OCI-LY7 (cell line): ENCODE data around the gene DMGDH. TPM values are rescaled to one million over a fixed set of nuclear protein-coding genes. Genes with fewer than 3 reads are reported as not detected.
A peak's percentile ranks its signal among the peaks of the same experiment; 100 is the strongest.

Source experiments
- BruUV-seq: library from RNA; stranded (reverse); fragments of 400-500 nt; replicated peaks from 2 replicates; lab custom pipeline; 2021; lab: Mats Ljungman, UMichigan
- CTCF ChIA-PET: fragments of 300-600 bp; sonication (Branson Sonifier 250); formaldehyde crosslinking; loops from one replicate; lab custom pipeline; 2022; ENCODE audit warnings: antibody characterized with exemption; ENCODE audit not compliant: unreplicated experiment; lab: Charles Lee
- POLR2A ChIA-PET: fragments of 300-600 bp; sonication (Branson Sonifier 250); formaldehyde crosslinking; loops from one replicate; lab custom pipeline; 2022; ENCODE audit warnings: antibody characterized with exemption; lab: Charles Lee
- DNase-seq: peaks from one replicate; pipeline ENCODE4 v3.0.0-alpha.2; 2015; ENCODE audit warnings: low spot score
- H2AFZ ChIP-seq: fragments of 200-600 bp; sonication (generic), shearing (Covaris generic); 2 replicates; pipeline ENCODE4 v1.6.1; 2014; ENCODE audit warnings: mild to moderate bottlenecking, antibody characterized with exemption, low read length, moderate library complexity
- H3K27ac ChIP-seq: fragments of 200-600 bp; sonication (generic); 2 replicates; pipeline ENCODE4 v1.5.1; 2014; ENCODE audit warnings: mixed run types, low read depth, mild to moderate bottlenecking, moderate library complexity, low read length, inconsistent platforms; ENCODE audit not compliant: poor library complexity, severe bottlenecking
- H3K36me3 ChIP-seq: fragments of 200-600 bp; sonication (generic); 2 replicates; pipeline ENCODE4 v1.6.1; 2014; ENCODE audit warnings: mild to moderate bottlenecking, antibody characterized with exemption, low read length, moderate library complexity, mixed read lengths; ENCODE audit not compliant: insufficient read depth
- H3K4me1 ChIP-seq: fragments of 200-600 bp; sonication (generic); 2 replicates; pipeline ENCODE4 v1.5.1; 2014; ENCODE audit warnings: mild to moderate bottlenecking, low read length; ENCODE audit not compliant: insufficient read depth, poor library complexity, severe bottlenecking
- H3K4me2 ChIP-seq: fragments of 200-600 bp; sonication (generic); 2 replicates; pipeline ENCODE4 v1.6.1; 2014; ENCODE audit warnings: mild to moderate bottlenecking, low read length
- H3K4me3 ChIP-seq: fragments of 200-600 bp; sonication (generic); 2 replicates; pipeline ENCODE4 v1.5.1; 2014; ENCODE audit warnings: mild to moderate bottlenecking, low read depth, low read length; ENCODE audit not compliant: poor library complexity, severe bottlenecking
- H3K79me2 ChIP-seq: fragments of 200-600 bp; sonication (generic); 2 replicates; pipeline ENCODE4 v1.6.1; 2016; ENCODE audit warnings: low read depth, mild to moderate bottlenecking, low read length, moderate library complexity, mixed read lengths; ENCODE audit not compliant: insufficient read depth
- H3K9me2 ChIP-seq: fragments of 200-600 bp; sonication (generic); 2 replicates; pipeline ENCODE4 v1.6.1; 2016; ENCODE audit warnings: mild to moderate bottlenecking, low read length, mixed read lengths; ENCODE audit not compliant: insufficient read depth
- H3K9me3 ChIP-seq: fragments of 200-600 bp; sonication (generic); 2 replicates; pipeline ENCODE4 v1.6.1; 2014; ENCODE audit warnings: mild to moderate bottlenecking, mixed run types, low read length, mixed read lengths
- H4K20me1 ChIP-seq: fragments of 200-600 bp; sonication (generic); 2 replicates; pipeline ENCODE4 v1.6.1; 2014; ENCODE audit warnings: mild to moderate bottlenecking, antibody characterized with exemption, low read length, moderate library complexity, mixed read lengths; ENCODE audit not compliant: insufficient read depth
- CTCF ChIP-seq: fragments of 200-600 bp; sonication (generic); conservative IDR thresholded peaks from 2 replicates; pipeline ENCODE4 v1.5.1; 2014; ENCODE audit warnings: mild to moderate bottlenecking, antibody characterized with exemption, low read length, moderate library complexity, mixed read lengths
- EZH2phosphoT487 ChIP-seq: fragments of 200-600 bp; sonication (generic); IDR thresholded peaks from 2 replicates; pipeline ENCODE4 v1.6.1; 2018; ENCODE audit warnings: low read depth, borderline replicate concordance, mild to moderate bottlenecking, mixed run types, antibody characterized with exemption, low read length, moderate library complexity, mixed read lengths
- intact Hi-C: fragments of 100-400 bp; cut with micrococcal nuclease; formaldehyde crosslinking; loops from one replicate; pipeline ENCODE4 v1.10.0; 2022; ENCODE audit not compliant: unreplicated experiment
- total RNA-seq, 2 experiments: library from RNA; depleted of rRNA in 1 of 2; stranded (reverse); fragments of >200 nt in 1 of 2; shearing (Covaris generic) in 1 of 2; gene quantifications; 2 replicates each; pipeline ENCODE4 v1.2.3, GENCODE V29; 2014 to 2022

The DMGDH gene
- total RNA-seq, 2 experiments from 2014 or later = 1.5 TPM; not detected in 1

DNA sequence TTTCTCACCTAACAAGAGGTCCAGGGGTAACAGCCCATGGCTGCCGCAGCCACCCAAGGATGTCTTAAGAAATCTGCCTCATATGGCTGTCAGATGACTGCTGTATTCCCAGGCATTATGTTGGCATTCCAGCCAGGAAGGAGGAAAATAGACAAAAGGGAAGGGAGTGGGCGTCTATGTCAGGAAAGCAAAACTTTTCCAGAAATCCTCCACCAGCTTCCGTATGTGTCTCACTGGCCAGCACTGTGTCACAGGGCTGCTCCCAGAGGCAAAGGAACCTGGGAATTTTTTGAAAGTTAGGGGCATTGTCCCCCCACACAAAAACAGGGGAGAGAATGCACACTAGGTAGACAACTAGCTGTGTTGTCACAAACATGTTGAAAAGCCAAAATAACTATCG is 7.3 kb upstream of the DMGDH start:
- TF ChIP-seq CTCF (no peak), EZH2phosphoT487 (no peak)
- Histone ChIP-seq H3K9me3 (no peaks in the 10 kb centered on the region), H3K4me1 (no peaks in the 10 kb centered on the region), H3K36me3 (no peaks in the 10 kb centered on the region), H4K20me1 (no peaks in the 10 kb centered on the region), H3K4me3 (no peak overlapping the region), H2AFZ (no peak overlapping the region), H3K4me2 (no peak overlapping the region), H3K27ac (no peak overlapping the region), H3K79me2 (no peaks in the 10 kb centered on the region), H3K9me2 (no peaks in the 10 kb centered on the region)
- ChIA-PET POLR2A (interaction anchor here (0.6 to 1.3 kb wide), 4 partner anchors 10 to 1206 kb away, joined by 3 to 8 read pairs (median 3); no protein-coding TSS in a partner anchor), CTCF (no interaction called here)
- BruUV-seq = no TSS peak
- intact Hi-C loops = no loop called here
- DNase-seq = no peak

DNA sequence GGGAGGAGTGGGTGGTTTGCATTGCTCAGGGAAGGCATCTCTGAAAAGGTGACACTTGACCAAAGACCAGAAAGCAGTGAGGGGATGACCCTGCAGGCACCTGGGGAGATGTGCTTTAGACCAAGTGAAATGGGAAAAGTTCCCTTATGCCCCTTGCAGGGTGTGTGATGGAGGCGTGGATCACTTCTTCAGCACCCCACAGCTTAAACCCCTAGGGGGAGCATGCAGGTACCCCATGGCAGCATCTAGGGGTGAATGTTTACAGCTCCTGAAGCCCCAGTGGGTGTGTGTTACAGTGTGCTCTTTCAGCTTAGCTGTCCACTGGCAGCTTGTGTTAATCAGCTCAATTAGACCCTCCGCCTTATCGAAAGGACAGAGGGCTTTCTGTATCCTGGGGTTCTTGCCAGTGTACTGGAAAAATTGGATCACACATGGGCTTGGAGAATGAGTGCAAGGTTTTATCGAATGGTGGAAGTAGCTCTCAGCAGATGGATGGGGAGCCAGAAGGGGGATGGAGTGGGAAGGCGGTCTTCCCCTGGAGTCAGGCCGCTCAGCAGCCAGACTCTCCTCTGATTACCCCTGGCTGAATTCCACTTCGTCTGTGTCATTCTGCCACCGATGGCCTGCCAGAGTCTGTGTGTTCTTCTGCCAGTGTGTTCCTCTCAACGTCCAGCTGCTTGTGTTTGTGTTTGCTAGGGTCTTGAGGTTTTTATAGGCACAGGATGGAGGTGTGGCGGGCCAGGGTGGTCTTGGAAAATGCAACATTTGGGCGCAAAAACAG is 6.4 kb upstream of the DMGDH start:
- H3K36me3 ChIP-seq = no peaks in the 10 kb centered on the region
- H3K4me3 ChIP-seq = no peak overlapping the region
- CTCF ChIA-PET = no interaction called here
- H4K20me1 ChIP-seq = no peaks in the 10 kb centered on the region
- no peaks in the 10 kb centered on the region for H3K79me2 ChIP-seq
- no peaks in the 10 kb centered on the region for H3K9me3 ChIP-seq
- TF ChIP-seq CTCF (0 out of 2 replicates have a peak, but pooled peaks have one; percentile 10), EZH2phosphoT487 (no peak)
- H3K9me2 ChIP-seq = no peaks in the 10 kb centered on the region
- intact Hi-C loops = no loop called here
- H3K4me1 ChIP-seq = no peaks in the 10 kb centered on the region
- no TSS peak for BruUV-seq
- H3K4me2 ChIP-seq = no peak overlapping the region
- H3K27ac ChIP-seq = no peak overlapping the region
- DNase-seq = no peak
- POLR2A ChIA-PET = interaction anchor here (0.9 kb wide), 1 partner anchor 92 kb away, joined by 3 read pairs; no protein-coding TSS in a partner anchor
- H2AFZ ChIP-seq = no peak overlapping the region

GRCh38 chr5:79074641-79075040 is 5.2 kb upstream of the DMGDH start:
- Histone ChIP-seq H3K4me3 (no peak overlapping the region), H3K4me1 (no peaks in the 10 kb centered on the region), H3K27ac (no peak overlapping the region), H3K4me2 (no peak overlapping the region), H3K9me3 (no peaks in the 10 kb centered on the region), H3K36me3 (no peaks in the 10 kb centered on the region), H3K79me2 (no peaks in the 10 kb centered on the region), H4K20me1 (no peaks in the 10 kb centered on the region), H3K9me2 (no peaks in the 10 kb centered on the region), H2AFZ (no peak overlapping the region)
- POLR2A ChIA-PET = interaction anchor here (0.7 to 2.2 kb wide), 4 partner anchors 8 to 141 kb away, joined by 3 to 10 read pairs (median 3); no protein-coding TSS in a partner anchor
- DNase-seq = no peak
- intact Hi-C loops = no loop called here
- no TSS peak for BruUV-seq
- TF ChIP-seq EZH2phosphoT487 (no peak), CTCF (no peak)
- CTCF ChIA-PET = no interaction called here
